C4-2B (cell line): ENCODE results near the gene FDX1.

Experiments used
- H3K27ac ChIP-seq: fragments of 450-650 bp; 2 replicates; pipeline ENCODE4 v1.5.1; 2017
- ZFX ChIP-seq: fragments of 450-650 bp; IDR thresholded peaks from 2 replicates; pipeline ENCODE4 v1.6.1; 2017
- TF ChIP-seq, protein P1 (sequence below): fragments of 450-650 bp; conservative IDR thresholded peaks from 2 replicates; pipeline ENCODE4 v1.5.1; 2017; ENCODE audit warnings: mild to moderate bottlenecking

Gene FDX1

DNA sequence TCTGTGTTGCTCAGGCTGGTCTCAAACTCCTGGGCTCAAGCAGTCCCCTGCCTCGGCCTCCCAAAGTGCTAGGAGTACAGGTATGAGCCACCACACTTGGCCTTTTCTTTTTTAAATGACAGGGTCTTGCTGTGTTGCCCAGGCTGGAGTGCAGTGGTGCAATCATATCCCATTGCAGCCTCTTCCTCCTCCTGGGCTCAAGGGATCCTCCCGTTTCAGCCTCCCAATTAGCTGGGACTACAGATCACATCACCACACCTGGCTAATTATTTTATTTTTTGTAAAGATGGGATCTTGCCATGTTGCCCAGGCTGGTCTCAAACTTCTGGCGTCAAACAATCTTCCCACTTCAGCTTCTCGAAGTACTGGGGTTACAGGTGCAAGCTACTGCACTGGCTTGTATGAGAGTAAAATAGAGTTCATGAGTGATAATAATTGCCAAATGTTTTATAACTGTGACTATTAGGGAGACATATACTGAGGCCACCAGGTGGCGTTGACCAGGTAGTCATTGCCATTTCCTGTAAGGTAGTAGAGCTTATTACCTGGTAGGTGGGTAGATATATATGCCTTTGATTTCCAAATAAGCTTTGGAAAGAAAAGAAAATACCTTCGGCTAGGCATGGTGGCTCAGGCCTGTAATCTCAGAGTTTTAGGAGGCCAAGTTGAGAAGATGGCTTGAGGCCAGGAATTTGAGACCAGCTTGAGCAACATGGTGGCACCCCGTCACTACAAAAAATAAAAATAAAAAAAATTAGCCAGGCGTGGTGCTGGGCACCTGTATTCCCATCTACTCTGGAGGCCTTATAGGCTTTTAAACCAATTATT, 5.4 kb downstream of the FDX1 start:
- TF ChIP-seq, protein P1, sequence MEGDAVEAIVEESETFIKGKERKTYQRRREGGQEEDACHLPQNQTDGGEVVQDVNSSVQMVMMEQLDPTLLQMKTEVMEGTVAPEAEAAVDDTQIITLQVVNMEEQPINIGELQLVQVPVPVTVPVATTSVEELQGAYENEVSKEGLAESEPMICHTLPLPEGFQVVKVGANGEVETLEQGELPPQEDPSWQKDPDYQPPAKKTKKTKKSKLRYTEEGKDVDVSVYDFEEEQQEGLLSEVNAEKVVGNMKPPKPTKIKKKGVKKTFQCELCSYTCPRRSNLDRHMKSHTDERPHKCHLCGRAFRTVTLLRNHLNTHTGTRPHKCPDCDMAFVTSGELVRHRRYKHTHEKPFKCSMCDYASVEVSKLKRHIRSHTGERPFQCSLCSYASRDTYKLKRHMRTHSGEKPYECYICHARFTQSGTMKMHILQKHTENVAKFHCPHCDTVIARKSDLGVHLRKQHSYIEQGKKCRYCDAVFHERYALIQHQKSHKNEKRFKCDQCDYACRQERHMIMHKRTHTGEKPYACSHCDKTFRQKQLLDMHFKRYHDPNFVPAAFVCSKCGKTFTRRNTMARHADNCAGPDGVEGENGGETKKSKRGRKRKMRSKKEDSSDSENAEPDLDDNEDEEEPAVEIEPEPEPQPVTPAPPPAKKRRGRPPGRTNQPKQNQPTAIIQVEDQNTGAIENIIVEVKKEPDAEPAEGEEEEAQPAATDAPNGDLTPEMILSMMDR: peak; percentile 71
- no peak for TF ChIP-seq ZFX
- H3K27ac ChIP-seq: no peak overlapping the region

DNA sequence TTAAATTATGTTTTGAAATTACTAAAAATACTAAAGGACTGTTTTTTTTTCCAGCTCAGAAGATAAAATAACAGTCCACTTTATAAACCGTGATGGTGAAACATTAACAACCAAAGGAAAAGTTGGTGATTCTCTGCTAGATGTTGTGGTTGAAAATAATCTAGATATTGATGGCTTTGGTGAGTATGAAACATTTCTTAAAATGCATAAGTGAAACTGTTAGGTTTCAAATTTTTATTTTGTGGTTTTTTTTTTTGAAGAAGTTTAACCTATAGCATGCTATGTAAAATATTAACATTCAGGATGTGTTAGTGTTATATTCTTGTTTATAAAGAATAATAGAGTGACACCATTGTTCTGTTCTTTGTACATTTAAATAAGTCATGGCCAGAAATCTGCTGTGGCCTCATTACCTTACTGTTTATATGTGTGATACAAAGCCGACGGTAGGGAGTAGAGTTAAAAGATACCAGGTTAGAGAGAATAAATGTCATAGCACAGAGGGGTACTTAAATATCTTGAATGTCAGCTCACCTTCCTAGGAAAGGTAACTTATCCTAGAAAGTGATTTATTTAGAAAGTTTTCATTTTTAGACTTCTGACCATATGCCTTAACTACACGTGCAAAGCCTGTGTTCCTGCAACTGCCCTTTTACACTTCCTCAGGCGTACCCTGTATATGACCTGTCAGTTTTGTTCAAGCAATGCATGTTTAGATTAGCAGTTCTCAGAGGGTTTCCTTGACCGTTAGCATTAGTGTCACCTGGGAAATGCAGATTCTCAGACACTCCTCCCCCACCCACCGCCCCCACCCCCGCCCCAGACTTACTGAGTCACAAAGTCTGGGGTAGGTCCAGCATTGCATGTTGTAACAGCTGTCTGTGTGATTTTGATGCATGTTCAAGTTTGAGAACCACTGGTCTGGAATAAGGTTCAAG, 6.3 kb downstream of the FDX1 start:
- no peak overlapping the region for H3K27ac ChIP-seq
- TF ChIP-seq, protein P1: no peak
- no peak for TF ChIP-seq ZFX

DNA sequence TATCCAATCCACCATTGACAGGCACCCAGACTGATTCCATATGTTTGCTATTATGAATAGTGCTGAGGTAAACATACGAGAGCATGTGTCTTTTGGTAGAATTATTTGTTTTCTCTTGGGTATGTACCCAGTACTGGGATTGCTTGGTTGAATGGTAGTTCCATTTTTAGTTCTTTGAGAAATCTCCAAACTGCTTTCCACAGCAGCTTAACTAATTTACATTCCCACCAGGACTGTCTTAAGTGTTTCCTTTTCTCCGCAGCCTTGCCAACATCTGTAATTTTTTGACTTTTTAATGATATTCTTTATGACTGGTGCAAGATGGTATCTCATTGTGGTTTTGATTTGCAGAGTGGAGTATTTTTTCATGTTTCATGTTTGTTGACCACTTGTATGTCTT, 8.3 kb downstream of the FDX1 start:
- TF ChIP-seq, protein P1: no peak
- no peak for TF ChIP-seq ZFX
- H3K27ac ChIP-seq: no peak overlapping the region

DNA sequence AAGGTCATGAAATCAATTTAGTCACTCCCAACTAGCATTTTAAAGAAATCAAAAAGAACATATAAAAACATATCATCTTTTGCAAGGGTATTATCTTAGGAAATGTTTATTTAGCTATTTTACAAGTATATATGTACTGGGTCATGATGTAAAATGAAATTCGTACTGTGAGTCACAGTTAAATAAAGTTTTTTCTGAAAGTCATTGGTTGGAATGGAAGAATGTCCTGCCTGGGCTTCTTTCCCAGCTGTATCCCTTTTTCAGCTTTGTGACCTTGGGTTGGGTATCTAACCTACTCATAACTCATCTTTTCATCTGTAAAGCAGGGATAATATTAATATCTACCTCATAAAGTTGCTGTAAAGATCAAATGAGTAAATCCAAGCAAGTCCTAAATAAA, 15.7 kb downstream of the FDX1 start:
- no peak for TF ChIP-seq ZFX
- TF ChIP-seq, protein P1: no peak
- no peak overlapping the region for H3K27ac ChIP-seq

DNA sequence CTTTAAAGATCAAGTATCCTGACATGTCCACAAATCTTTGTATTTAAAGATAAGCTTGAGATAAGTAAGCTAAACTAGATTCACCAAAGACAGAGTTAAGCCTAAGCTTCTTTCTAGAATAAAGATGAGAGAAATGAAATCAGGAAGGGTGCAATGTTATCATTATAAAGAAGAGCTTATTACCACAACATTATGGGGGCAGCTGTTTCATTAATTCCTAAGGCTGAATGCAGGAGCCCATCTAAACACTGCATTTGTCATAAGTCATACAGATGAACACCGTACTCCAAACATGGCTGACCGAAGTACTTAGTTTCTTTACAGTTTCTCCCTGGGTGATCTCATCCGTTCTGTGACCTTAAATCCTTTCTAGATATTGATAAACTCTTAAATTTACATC, 16.3 kb downstream of the FDX1 start:
- H3K27ac ChIP-seq: no peak overlapping the region

DNA sequence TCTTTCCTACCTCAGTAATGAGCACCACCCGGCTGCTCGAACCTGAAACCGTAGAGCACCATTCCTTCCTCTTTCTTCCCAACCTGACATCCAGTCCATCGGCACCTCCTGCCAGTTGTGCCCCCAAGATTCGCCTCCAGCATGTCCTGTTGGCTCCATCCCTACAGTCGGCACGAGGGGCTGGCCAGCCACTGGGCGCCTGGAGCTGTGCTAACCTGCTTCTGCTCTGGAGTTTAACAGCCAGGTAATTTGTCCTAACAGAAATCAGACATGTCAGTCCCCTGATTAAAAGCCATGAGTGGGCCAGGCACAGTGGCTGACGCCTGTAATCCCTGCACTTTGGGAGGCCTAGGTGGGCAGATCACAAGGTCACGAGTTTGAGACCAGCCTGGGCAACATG, 16.8 kb downstream of the FDX1 start:
- TF ChIP-seq, protein P1: no peak
- no peak for TF ChIP-seq ZFX
- H3K27ac ChIP-seq: no peak overlapping the region; the same call in 1 of the 2 replicates

More for the DNA sequence above, 16.3 kb downstream of the FDX1 start:
- TF ChIP-seq, protein P1: no peak
- no peak for TF ChIP-seq ZFX

DNA sequence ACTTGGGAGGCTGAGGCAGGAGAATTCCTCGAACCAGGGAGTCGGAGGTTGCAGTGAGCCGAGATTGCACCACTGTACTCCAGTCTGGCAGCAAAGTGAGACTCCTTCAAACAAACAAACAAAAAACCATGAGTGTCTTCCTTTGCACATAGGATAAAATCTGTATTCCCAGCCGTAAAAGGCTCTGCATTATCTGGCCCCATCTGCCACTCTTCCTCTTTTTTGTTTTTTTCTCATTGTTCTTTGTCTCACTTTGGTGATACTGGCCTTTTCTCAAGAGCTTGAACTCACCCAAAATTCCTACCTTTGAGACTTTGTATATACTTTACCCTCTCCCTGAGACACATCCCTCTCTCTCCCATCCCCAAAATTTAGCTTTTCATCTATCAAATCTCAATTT, 17.6 kb downstream of the FDX1 start:
- TF ChIP-seq ZFX: no peak
- TF ChIP-seq, protein P1: no peak
- H3K27ac ChIP-seq: no peak overlapping the region
